ENCODE results near the gene ARID3B. TPM values are rescaled to one million over a fixed set of nuclear protein-coding genes. Genes with fewer than 3 reads are reported as not detected.
"Not testable (repeated sequence)": the region's sequence is repeated elsewhere in the genome, so short reads cannot be mapped to it uniquely, and the experiment has no call there.

The ARID3B gene
- total and polyA plus RNA-seq, 9 donors, result 1.2 to 4.9 (median 2.7) TPM

- no peaks in the 10 kb centered on the region for H3K27me3 ChIP-seq
- no peaks in the 10 kb centered on the region for H3K4me1 ChIP-seq (ENCODE audit: insufficient read depth)
- WGBS, 3 donors, result 57 to 66% (median 65%) methylated on average over 5 of the region's 5 CpGs
- no peak overlapping the region for H3K4me3 ChIP-seq
- TF ChIP-seq EP300 (IDR thresholded peaks at IDR 0.05) (no peak), POLR2A (IDR thresholded peaks at IDR 0.05) (no peak), CTCF (IDR thresholded peaks at IDR 0.05) (no peak)
- H3K27ac ChIP-seq, result no peak overlapping the region
- no peaks in the 10 kb centered on the region for H3K9me3 ChIP-seq
- no peaks in the 10 kb centered on the region for H3K36me3 ChIP-seq
- intact Hi-C loops (cut with DNase I), result loop anchor here in 2 of 4 donors (10.0 kb wide), 1 partner anchor 243 kb away; no protein-coding TSS in a partner anchor
- DNase-seq, result no peak
These were observed 86.7 kb downstream of the ARID3B start for GRCh38 chr15:74627766-74628165.

- TF ChIP-seq EP300 (IDR thresholded peaks at IDR 0.05) (no peak), POLR2A (IDR thresholded peaks at IDR 0.05) (no peak), CTCF (IDR thresholded peaks at IDR 0.05) (no peak)
- Histone ChIP-seq H3K27me3 (no peaks in the 10 kb centered on the region), H3K36me3 (no peaks in the 10 kb centered on the region), H3K4me3 (no peak overlapping the region), H3K4me1 (ENCODE audit: insufficient read depth) (no peaks in the 10 kb centered on the region), H3K9me3 (no peaks in the 10 kb centered on the region), H3K27ac (no peak overlapping the region)
- no peak for DNase-seq
- intact Hi-C loops (cut with DNase I), result loop anchor here in 2 of 4 donors (10.0 kb wide), 1 partner anchor 243 kb away; no protein-coding TSS in a partner anchor
- 39 to 46% (median 42%) methylated on average over 3 of the region's 3 CpGs for WGBS, 3 donors
These were observed 87.2 kb downstream of the ARID3B start for GRCh38 chr15:74628199-74628598.

GRCh38 chr15:74628949-74629348 is 87.9 kb downstream of the ARID3B start:
- intact Hi-C loops (cut with DNase I), result loop anchor here in 2 of 4 donors (10.0 kb wide), 1 partner anchor 244 kb away; no protein-coding TSS in a partner anchor
- Histone ChIP-seq H3K4me1 (ENCODE audit: insufficient read depth) (no peaks in the 10 kb centered on the region), H3K27ac (no peak overlapping the region), H3K4me3 (no peak overlapping the region), H3K27me3 (no peaks in the 10 kb centered on the region), H3K9me3 (no peaks in the 10 kb centered on the region), H3K36me3 (no peaks in the 10 kb centered on the region)
- WGBS, 3 donors, result 36 to 44% (median 40%) methylated on average over 5 of the region's 5 CpGs
- TF ChIP-seq CTCF (IDR thresholded peaks at IDR 0.05) (no peak), POLR2A (IDR thresholded peaks at IDR 0.05) (no peak), EP300 (IDR thresholded peaks at IDR 0.05) (no peak)
- no peak for DNase-seq

GRCh38 chr15:74629696-74630095 is 88.7 kb downstream of the ARID3B start:
- H3K27ac ChIP-seq; H3K9me3 ChIP-seq; H3K4me3 ChIP-seq; H3K4me1 ChIP-seq (ENCODE audit: insufficient read depth); H3K27me3 ChIP-seq; H3K36me3 ChIP-seq: not testable (repeated sequence)
- peak in 1 of 5 donors; percentile 34 for DNase-seq
- intact Hi-C loops (cut with DNase I), result loop anchor here (5.0 to 10.0 kb wide), 5 partner anchors 143 to 315 kb away; no protein-coding TSS in a partner anchor
- WGBS, 3 donors, result 62 to 75% (median 65%) methylated on average over 10 of the region's 10 CpGs

- Histone ChIP-seq H3K27me3 (no peaks in the 10 kb centered on the region), H3K36me3 (no peaks in the 10 kb centered on the region), H3K27ac (no peak overlapping the region), H3K9me3 (no peaks in the 10 kb centered on the region), H3K4me3 (no peak overlapping the region), H3K4me1 (ENCODE audit: insufficient read depth) (no peaks in the 10 kb centered on the region)
- DNase-seq, result no peak
- intact Hi-C loops (cut with DNase I), result loop anchor here in 3 of 4 donors (5.0 to 10.0 kb wide), 4 partner anchors 142 to 314 kb away; no protein-coding TSS in a partner anchor
- 68 to 79% (median 73%) methylated on average over 6 of the region's 6 CpGs for WGBS, 3 donors
- no peak for TF ChIP-seq CTCF (IDR thresholded peaks at IDR 0.05)
- TF ChIP-seq POLR2A (IDR thresholded peaks at IDR 0.05), result no peak
- TF ChIP-seq EP300 (IDR thresholded peaks at IDR 0.05), result no peak
These were observed 89.5 kb downstream of the ARID3B start for GRCh38 chr15:74630284-74631086.
